SU-DHL-6 (cell line): Measurements from ENCODE around the gene DNMT1.

Experiments used
- EZH2phosphoT487 ChIP-seq: fragments of 200-600 bp; sonication (generic), shearing (Covaris generic); conservative IDR thresholded peaks from 2 replicates; pipeline ENCODE4 v1.6.1; 2018; ENCODE audit warnings: mild to moderate bottlenecking, antibody characterized with exemption, low read length, moderate library complexity, mixed read lengths
- TF ChIP-seq, protein P1 (sequence below): fragments of 200-600 bp; sonication (generic); IDR thresholded peaks from one replicate; pipeline ENCODE4 v1.5.1; 2017; ENCODE audit warnings: antibody characterized with exemption, mild to moderate bottlenecking, low read length, moderate library complexity; ENCODE audit not compliant: insufficient read depth, poor library complexity, severe bottlenecking

GRCh38 chr19:10226376-10227025, 31.7 kb upstream of the DNMT1 start:
- TF ChIP-seq, protein P1, sequence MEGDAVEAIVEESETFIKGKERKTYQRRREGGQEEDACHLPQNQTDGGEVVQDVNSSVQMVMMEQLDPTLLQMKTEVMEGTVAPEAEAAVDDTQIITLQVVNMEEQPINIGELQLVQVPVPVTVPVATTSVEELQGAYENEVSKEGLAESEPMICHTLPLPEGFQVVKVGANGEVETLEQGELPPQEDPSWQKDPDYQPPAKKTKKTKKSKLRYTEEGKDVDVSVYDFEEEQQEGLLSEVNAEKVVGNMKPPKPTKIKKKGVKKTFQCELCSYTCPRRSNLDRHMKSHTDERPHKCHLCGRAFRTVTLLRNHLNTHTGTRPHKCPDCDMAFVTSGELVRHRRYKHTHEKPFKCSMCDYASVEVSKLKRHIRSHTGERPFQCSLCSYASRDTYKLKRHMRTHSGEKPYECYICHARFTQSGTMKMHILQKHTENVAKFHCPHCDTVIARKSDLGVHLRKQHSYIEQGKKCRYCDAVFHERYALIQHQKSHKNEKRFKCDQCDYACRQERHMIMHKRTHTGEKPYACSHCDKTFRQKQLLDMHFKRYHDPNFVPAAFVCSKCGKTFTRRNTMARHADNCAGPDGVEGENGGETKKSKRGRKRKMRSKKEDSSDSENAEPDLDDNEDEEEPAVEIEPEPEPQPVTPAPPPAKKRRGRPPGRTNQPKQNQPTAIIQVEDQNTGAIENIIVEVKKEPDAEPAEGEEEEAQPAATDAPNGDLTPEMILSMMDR: no peak
- TF ChIP-seq EZH2phosphoT487: no peak
